Kasumi-1 (cell line): ENCODE measurements around the gene AK3.
"Not testable (repeated sequence)": the region's sequence is repeated elsewhere in the genome, so short reads cannot be mapped to it uniquely, and the experiment has no call there.

Experiments used
- DNase-seq, 2 experiments: peaks; one replicate each; lab custom pipeline; 2025; lab: John Stamatoyannopoulos, UW

The AK3 gene

GRCh38 chr9:4740638-4741364, at the start of gene AK3:
AK3 (minus strand) TSS chr9:4741202; CDS start chr9:4741087, 115 bp downstream.
- peak; percentile 39 to 41 for DNase-seq

GRCh38 chr9:4788703-4789102, 47.7 kb upstream of the AK3 start:
- DNase-seq = no peak

- DNase-seq = no peak
Observed at GRCh38 chr9:4787876-4788275, 46.9 kb upstream of the AK3 start.

GRCh38 chr9:4786599-4786998, 45.6 kb upstream of the AK3 start:
- DNase-seq = no peak

GRCh38 chr9:4784403-4784802, 43.4 kb upstream of the AK3 start:
- no peak for DNase-seq

GRCh38 chr9:4783191-4783590, 42.2 kb upstream of the AK3 start:
- not testable (repeated sequence) for DNase-seq

- DNase-seq = no peak
Observed at GRCh38 chr9:4781408-4781807, 40.4 kb upstream of the AK3 start.

GRCh38 chr9:4780651-4781050, 39.6 kb upstream of the AK3 start:
- DNase-seq = no peak

- not testable (repeated sequence) for DNase-seq
Observed at GRCh38 chr9:4774958-4775357, 34.0 kb upstream of the AK3 start.

- DNase-seq = no peak
Observed at GRCh38 chr9:4774209-4774608, 33.2 kb upstream of the AK3 start.

GRCh38 chr9:4771788-4772187, 30.8 kb upstream of the AK3 start:
- no peak for DNase-seq

- no peak for DNase-seq
Observed at GRCh38 chr9:4769321-4770080, 28.5 kb upstream of the AK3 start.

- no peak for DNase-seq
Observed at GRCh38 chr9:4768681-4769080, 27.7 kb upstream of the AK3 start.

- DNase-seq = no peak
Observed at GRCh38 chr9:4764033-4764432, 23.0 kb upstream of the AK3 start.

- DNase-seq = no peak
Observed at GRCh38 chr9:4762886-4763541, 22.0 kb upstream of the AK3 start.

- peak; percentile 23 to 30 for DNase-seq
Observed at GRCh38 chr9:4762108-4762885, 21.3 kb upstream of the AK3 start.

- no peak for DNase-seq
Observed at GRCh38 chr9:4760122-4760521, 19.1 kb upstream of the AK3 start.

GRCh38 chr9:4756420-4756819, 15.4 kb upstream of the AK3 start:
- DNase-seq = no peak

- no peak for DNase-seq
Observed at GRCh38 chr9:4755026-4755609, 14.1 kb upstream of the AK3 start.

- DNase-seq = not testable (repeated sequence)
Observed at GRCh38 chr9:4754530-4754929, 13.5 kb upstream of the AK3 start.

- DNase-seq = peak; percentile 47 to 64
Observed at GRCh38 chr9:4750023-4750673, 9.1 kb upstream of the AK3 start.
